ENCODE measurements around the gene GP5. TPM values are rescaled to one million over a fixed set of nuclear protein-coding genes. Genes with fewer than 3 reads are reported as not detected.

Gene GP5
- total and polyA plus RNA-seq, 9 of the 15 experiments (the other 6 are each of a cell fraction or from before 2014, with no cell fraction given): 0.03 to 0.04 (median 0.04) TPM; not detected in 6

GRCh38 chr3:194387926-194388418 lies 11.1 kb downstream of the GP5 start:
- 17% methylated on average over 8 of the region's 8 CpGs for WGBS (ENCODE audit: insufficient coverage, low coverage, missing lambda C conversion rate)
- H3K27ac ChIP-seq (ENCODE audit: extremely low read depth, low read depth, low read length): no peak overlapping the region

GRCh38 chr3:194387276-194387675 lies 11.8 kb downstream of the GP5 start:
- no peaks in the 10 kb centered on the region for H3K79me2 ChIP-seq (ENCODE audit: control insufficient read depth, insufficient read depth, low read length)
- H3K4me3 ChIP-seq: no peak overlapping the region
- H2AFZ ChIP-seq (ENCODE audit: low read depth, low read length): no peak overlapping the region
- no peak overlapping the region for H3K4me2 ChIP-seq (ENCODE audit: insufficient read depth, low read length)
- 37% methylated on average over 6 of the region's 6 CpGs for WGBS (ENCODE audit: insufficient coverage, low coverage, missing lambda C conversion rate)
- in situ Hi-C loops (cut with MboI) (no loop called here), intact Hi-C loops (cut with micrococcal nuclease) (no loop called here)
- no peaks in the 10 kb centered on the region; a peak in 1 of 5 replicates for H3K4me1 ChIP-seq (replicated peaks in 1 of 2; ENCODE audit: control insufficient read depth in 2 of 2, insufficient read depth in 2 of 2, low read length in 2 of 2)
- peaks cover 29 to 59% of the 10 kb centered on the region in 2 experiments for H3K27me3 ChIP-seq (ENCODE audit: control insufficient read depth in 2 of 2, insufficient read depth in 2 of 2, low read length in 2 of 2)
- H3K27ac ChIP-seq (ENCODE audit: extremely low read depth, low read depth, low read length): no peak overlapping the region
- ChIA-PET POLR2A (no interaction called here), CTCF (ENCODE audit: low intra/inter-chr PET ratio) (no interaction called here)
- H3K36me3 ChIP-seq (ENCODE audit: control insufficient read depth, insufficient read depth, low read length): no peaks in the 10 kb centered on the region
- ATAC-seq: no peak
- DNase-seq (ENCODE audit: extremely low read depth in 1 of 4, low spot score in 3 of 4): no peak
- H4K20me1 ChIP-seq (replicated peaks; ENCODE audit: control insufficient read depth, insufficient read depth, low read length): no peaks in the 10 kb centered on the region
- no peaks in the 10 kb centered on the region for H3K9me3 ChIP-seq (replicated peaks; ENCODE audit: control insufficient read depth, insufficient read depth, low read depth, low read length)
- H3K9me1 ChIP-seq (ENCODE audit: control insufficient read depth, insufficient read depth, low read length): no peaks in the 10 kb centered on the region
- FAIRE-seq: no peak
- no TSS peak for BruUV-seq (replicated peaks)
- no peak overlapping the region for H3K9ac ChIP-seq (ENCODE audit: insufficient read depth in 1 of 2, low read depth in 2 of 2, low read length in 2 of 2)
- TF ChIP-seq NFE2L1 (tag; IDR thresholded peaks at IDR 0.05; ENCODE audit: borderline replicate concordance, low read depth): no peak
- TF ChIP-seq ZBTB12 (CRISPR knock-in tag; IDR thresholded peaks at IDR 0.05): no peak
- TF ChIP-seq ZFP30 (CRISPR knock-in tag; IDR thresholded peaks at IDR 0.05; ENCODE audit: borderline replicate concordance): no peak
- TF ChIP-seq TARDBP (IDR thresholded peaks at IDR 0.05): no peak
- no peak for TF ChIP-seq FOXA1 (IDR thresholded peaks at IDR 0.05; ENCODE audit: borderline replicate concordance)

More at GRCh38 chr3:194387926-194388418, 11.1 kb downstream of the GP5 start:
- no peak overlapping the region for H3K4me3 ChIP-seq
- FAIRE-seq: no peak
- ChIA-PET POLR2A (interaction anchor here (0.6 to 0.8 kb wide), 2 partner anchors 20 to 1561 kb away, joined by 3 read pairs; no protein-coding TSS in a partner anchor), CTCF (ENCODE audit: low intra/inter-chr PET ratio) (no interaction called here)
- H4K20me1 ChIP-seq (replicated peaks; ENCODE audit: control insufficient read depth, insufficient read depth, low read length): no peaks in the 10 kb centered on the region
- no peaks in the 10 kb centered on the region for H3K36me3 ChIP-seq (ENCODE audit: control insufficient read depth, insufficient read depth, low read length)
- H2AFZ ChIP-seq (ENCODE audit: low read depth, low read length): no peak overlapping the region
- H3K4me1 ChIP-seq (replicated peaks in 1 of 2; ENCODE audit: control insufficient read depth in 2 of 2, insufficient read depth in 2 of 2, low read length in 2 of 2): no peaks in the 10 kb centered on the region; a peak in 1 of 5 replicates
- H3K9me1 ChIP-seq (ENCODE audit: control insufficient read depth, insufficient read depth, low read length): no peaks in the 10 kb centered on the region
- intact Hi-C loops (cut with micrococcal nuclease) (no loop called here), in situ Hi-C loops (cut with MboI) (no loop called here)
- no peak for ATAC-seq
- no peaks in the 10 kb centered on the region for H3K9me3 ChIP-seq (replicated peaks; ENCODE audit: control insufficient read depth, insufficient read depth, low read depth, low read length)
- H3K79me2 ChIP-seq (ENCODE audit: control insufficient read depth, insufficient read depth, low read length): no peaks in the 10 kb centered on the region
- no TSS peak for BruUV-seq (replicated peaks)
- H3K4me2 ChIP-seq (ENCODE audit: insufficient read depth, low read length): no peak overlapping the region
- DNase-seq (ENCODE audit: extremely low read depth in 1 of 4, low spot score in 3 of 4): no peak
- H3K27me3 ChIP-seq (ENCODE audit: control insufficient read depth in 2 of 2, insufficient read depth in 2 of 2, low read length in 2 of 2): peaks cover 24 to 56% of the 10 kb centered on the region in 2 experiments
- TF ChIP-seq ZNF3 (CRISPR knock-in tag; IDR thresholded peaks at IDR 0.05) (no peak), CEBPB (tag; IDR thresholded peaks at IDR 0.05) (no peak), TCF7L2 (IDR thresholded peaks at IDR 0.05; ENCODE audit: low read depth, low read length) (no peak), RBBP5 (IDR thresholded peaks at IDR 0.05; ENCODE audit: borderline replicate concordance, insufficient read depth, low read length, poor library complexity, severe bottlenecking) (no peak)
- H3K9ac ChIP-seq (ENCODE audit: insufficient read depth in 1 of 2, low read depth in 2 of 2, low read length in 2 of 2): no peak overlapping the region

All from K562 (cell line).